Thyroid gland (tissue), 4 donors: ENCODE measurements around the gene ATP9B. TPM values are rescaled to one million over a fixed set of nuclear protein-coding genes. Genes with fewer than 3 reads are reported as not detected.

Experiments
- DNase-seq, 2 donors: peaks; one replicate each; pipeline ENCODE4 v3.0.0-alpha.2; 2019
- H3K27ac ChIP-seq, 3 donors: fragments of 200-600 bp; sonication (generic); 1 replicate in 2 of 3; 2 replicates in 1 of 3; pipeline ENCODE4 v1.5.1; 2016 to 2019; ENCODE audit warnings: mild to moderate bottlenecking in 1 of 3, moderate library complexity in 1 of 3
- H3K27me3 ChIP-seq: fragments of 200-600 bp; sonication (generic); one replicate; pipeline ENCODE4 v1.5.1; 2019
- H3K36me3 ChIP-seq, 2 donors: fragments of 200-600 bp; sonication (generic); one replicate each; pipeline ENCODE4 v1.5.1; 2016 to 2019
- H3K4me1 ChIP-seq, 2 donors: fragments of 200-600 bp; sonication (generic); one replicate each; pipeline ENCODE4 v1.5.1; 2017 to 2019
- H3K4me3 ChIP-seq, 3 donors: fragments of 200-600 bp; sonication (generic); replicated peaks in 1 of 3; 1 replicate in 2 of 3; 2 replicates in 1 of 3; pipeline ENCODE4 v1.5.1; 2016; ENCODE audit warnings: mild to moderate bottlenecking in 1 of 3
- H3K9me3 ChIP-seq: fragments of 200-600 bp; sonication (generic); one replicate; pipeline ENCODE4 v1.5.1; 2017
- POLR2A ChIP-seq, 2 donors: fragments of 450-650 bp; IDR thresholded peaks; one replicate each; pipeline ENCODE4 v1.6.1; 2017; ENCODE audit warnings: antibody characterized with exemption in 2 of 2, mild to moderate bottlenecking in 2 of 2, moderate library complexity in 1 of 2
- WGBS, 2 donors: methylation state at CpG; one replicate each; pipeline ENCODE4 v1.1.5; 2017; 5-methylcytosine and 5-hydroxymethylcytosine counted together
- intact Hi-C: fragments of 100-400 bp; cut with DNase I; formaldehyde crosslinking; loops from one replicate; pipeline ENCODE4 v1.15.1; 2023
- total RNA-seq, 4 donors: library from RNA; depleted of rRNA; stranded (reverse); fragments of >200 nt; gene quantifications; one replicate each; pipeline ENCODE4 v1.2.3, GENCODE V29; 2016
- TF ChIP-seq, protein P1 (sequence below), 6 experiments: fragments of 200-600 bp in 3 of 6; fragments of 450-650 bp in 3 of 6; sonication (generic) in 3 of 6; IDR thresholded peaks; one replicate each; pipeline ENCODE4 v1.5.1; 2016 to 2019; ENCODE audit warnings: antibody characterized with exemption in 6 of 6, mild to moderate bottlenecking in 2 of 6, inconsistent platforms in 1 of 6, moderate library complexity in 1 of 6

The ATP9B gene
- total RNA-seq, 4 donors from 2014 or later = 30.6 to 58.1 (median 48.2) TPM

GRCh38 chr18:79136742-79137141 lies 67.5 kb downstream of the ATP9B start:
- no peaks in the 10 kb centered on the region for H3K9me3 ChIP-seq
- DNase-seq = no peak
- WGBS, 2 donors = 91 to 94% methylated on average over 6 of the region's 6 CpGs
- no peak overlapping the region for H3K4me3 ChIP-seq
- no peaks in the 10 kb centered on the region for H3K36me3 ChIP-seq
- intact Hi-C loops = no loop called here
- no peaks in the 10 kb centered on the region for H3K27me3 ChIP-seq
- peaks cover 0 to 3% of the 10 kb centered on the region in 2 donors for H3K4me1 ChIP-seq
- no peak overlapping the region for H3K27ac ChIP-seq
- TF ChIP-seq POLR2A (IDR thresholded peaks at IDR 0.05) = no peak
- TF ChIP-seq, protein P1, sequence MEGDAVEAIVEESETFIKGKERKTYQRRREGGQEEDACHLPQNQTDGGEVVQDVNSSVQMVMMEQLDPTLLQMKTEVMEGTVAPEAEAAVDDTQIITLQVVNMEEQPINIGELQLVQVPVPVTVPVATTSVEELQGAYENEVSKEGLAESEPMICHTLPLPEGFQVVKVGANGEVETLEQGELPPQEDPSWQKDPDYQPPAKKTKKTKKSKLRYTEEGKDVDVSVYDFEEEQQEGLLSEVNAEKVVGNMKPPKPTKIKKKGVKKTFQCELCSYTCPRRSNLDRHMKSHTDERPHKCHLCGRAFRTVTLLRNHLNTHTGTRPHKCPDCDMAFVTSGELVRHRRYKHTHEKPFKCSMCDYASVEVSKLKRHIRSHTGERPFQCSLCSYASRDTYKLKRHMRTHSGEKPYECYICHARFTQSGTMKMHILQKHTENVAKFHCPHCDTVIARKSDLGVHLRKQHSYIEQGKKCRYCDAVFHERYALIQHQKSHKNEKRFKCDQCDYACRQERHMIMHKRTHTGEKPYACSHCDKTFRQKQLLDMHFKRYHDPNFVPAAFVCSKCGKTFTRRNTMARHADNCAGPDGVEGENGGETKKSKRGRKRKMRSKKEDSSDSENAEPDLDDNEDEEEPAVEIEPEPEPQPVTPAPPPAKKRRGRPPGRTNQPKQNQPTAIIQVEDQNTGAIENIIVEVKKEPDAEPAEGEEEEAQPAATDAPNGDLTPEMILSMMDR (IDR thresholded peaks at IDR 0.05) = no peak

- H3K27me3 ChIP-seq = no peaks in the 10 kb centered on the region
- H3K36me3 ChIP-seq = no peaks in the 10 kb centered on the region
- H3K4me3 ChIP-seq = no peak overlapping the region
- no peak overlapping the region for H3K27ac ChIP-seq
- H3K9me3 ChIP-seq = no peaks in the 10 kb centered on the region
- 91 to 93% methylated on average over 4 of the region's 4 CpGs for whole genome bisulfite sequencing, 2 donors
- DNase-seq = no peak
- peaks cover 0 to 3% of the 10 kb centered on the region in 2 donors for H3K4me1 ChIP-seq
- intact Hi-C loops = no loop called here
- TF ChIP-seq POLR2A (IDR thresholded peaks at IDR 0.05) = no peak
- TF ChIP-seq, protein P1 (IDR thresholded peaks at IDR 0.05) = no peak
These were observed 70.0 kb downstream of the ATP9B start for GRCh38 chr18:79139206-79139605.

DNA sequence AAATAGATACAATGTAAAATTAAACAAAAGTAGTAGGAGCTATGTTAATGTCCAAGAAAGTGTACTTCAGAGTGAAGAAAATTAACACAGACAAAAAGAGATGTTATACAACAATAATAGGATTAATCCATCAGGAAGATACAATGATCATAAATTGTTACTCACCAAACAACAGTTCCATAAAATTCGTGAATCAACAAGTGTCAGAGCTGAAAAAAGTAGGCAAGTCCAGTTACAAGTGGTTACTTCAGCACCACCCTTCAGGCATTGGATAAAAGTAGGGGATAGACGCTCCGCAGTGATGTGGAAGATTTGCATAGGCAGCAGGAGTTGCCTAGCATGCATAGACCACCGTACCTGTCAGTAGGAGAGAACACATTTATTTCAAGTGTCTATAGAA lies 77.8 kb downstream of the ATP9B start:
- no peak overlapping the region for H3K4me3 ChIP-seq
- H3K27me3 ChIP-seq = no peaks in the 10 kb centered on the region
- no peak for DNase-seq
- intact Hi-C loops = no loop called here
- no peaks in the 10 kb centered on the region for H3K36me3 ChIP-seq
- WGBS, 2 donors = 95 to 98% methylated on average over 4 of the region's 4 CpGs
- no peaks in the 10 kb centered on the region for H3K9me3 ChIP-seq
- no peaks in the 10 kb centered on the region for H3K4me1 ChIP-seq
- TF ChIP-seq, protein P1 (IDR thresholded peaks at IDR 0.05) = no peak
- no peak for TF ChIP-seq POLR2A (IDR thresholded peaks at IDR 0.05)
- H3K27ac ChIP-seq = no peak overlapping the region

- intact Hi-C loops = no loop called here
- no peak for DNase-seq
- H3K27me3 ChIP-seq = no peaks in the 10 kb centered on the region
These were observed 82.0 kb downstream of the ATP9B start for GRCh38 chr18:79151191-79151590.

GRCh38 chr18:79156327-79156726 lies 87.1 kb downstream of the ATP9B start:
- peaks cover 3 to 4% of the 10 kb centered on the region in 2 donors for H3K36me3 ChIP-seq
- H3K9me3 ChIP-seq = no peaks in the 10 kb centered on the region
- no peak for DNase-seq
- H3K27ac ChIP-seq = no peak overlapping the region
- no peak overlapping the region for H3K4me3 ChIP-seq
- no peaks in the 10 kb centered on the region for H3K27me3 ChIP-seq
- TF ChIP-seq, protein P1 (IDR thresholded peaks at IDR 0.05) = no peak
- no peaks in the 10 kb centered on the region for H3K4me1 ChIP-seq
- 79 to 94% methylated on average over 4 of the region's 4 CpGs for WGBS, 2 donors
- intact Hi-C loops = no loop called here

More at GRCh38 chr18:79151191-79151590, 82.0 kb downstream of the ATP9B start:
- Histone ChIP-seq H3K27ac (no peak overlapping the region), H3K9me3 (no peaks in the 10 kb centered on the region), H3K4me3 (no peak overlapping the region), H3K4me1 (no peaks in the 10 kb centered on the region), H3K36me3 (peaks cover 0 to 1% of the 10 kb centered on the region in 2 donors)
- TF ChIP-seq POLR2A (IDR thresholded peaks at IDR 0.05) = no peak
- TF ChIP-seq, protein P1 (IDR thresholded peaks at IDR 0.05) = no peak
- WGBS, 2 donors = 97 to 99% methylated on average over 2 of the region's 2 CpGs
